Measurements from ENCODE around the gene TREH.

- TF ChIP-seq CTCF (IDR thresholded peaks at IDR 0.05; ENCODE audit: insufficient read depth, low read depth, low read length) (no peak), EZH2 (IDR thresholded peaks at IDR 0.05; ENCODE audit: insufficient read depth, low read length) (no peak)
These were observed 6.6 kb downstream of the TREH start for GRCh38 chr11:118672846-118673245.
